Thoracic aorta (tissue), 2 donors: ENCODE results near the gene PRKCZ. TPM values are rescaled to one million over a fixed set of nuclear protein-coding genes. Genes with fewer than 3 reads are reported as not detected.
A peak's percentile ranks its signal among the peaks of the same experiment; 100 is the strongest.

ENCODE experiments used
- ATAC-seq: fragments of 150-250 bp; one replicate; pipeline ENCODE4 v1.8.0; 2017; ENCODE audit warnings: low read depth; ENCODE audit not compliant: insufficient number of reproducible peaks, low FRiP score
- DNase-seq: peaks from one replicate; pipeline ENCODE4 v3.0.0-alpha.2; 2020; ENCODE audit warnings: low spot score
- H3K27ac ChIP-seq, 2 donors: fragments of 200-600 bp; sonication (generic); 1 replicate in 1 of 2; 2 replicates in 1 of 2; pipeline ENCODE4 v1.5.1; 2016; ENCODE audit warnings: mild to moderate bottlenecking in 2 of 2, moderate library complexity in 2 of 2
- H3K27me3 ChIP-seq: fragments of 200-600 bp; sonication (generic); replicated peaks from 2 replicates; pipeline ENCODE4 v1.6.0; 2016; ENCODE audit warnings: mild to moderate bottlenecking; ENCODE audit not compliant: insufficient read depth
- H3K36me3 ChIP-seq: fragments of 200-600 bp; sonication (generic); one replicate; pipeline ENCODE4 v1.5.1; 2016
- H3K4me1 ChIP-seq, 2 donors: fragments of 200-600 bp; sonication (generic); 1 replicate in 1 of 2; 2 replicates in 1 of 2; pipeline versions ENCODE4 v1.5.1 to v1.6.0; 2016; ENCODE audit warnings: low read depth in 2 of 2, mild to moderate bottlenecking in 1 of 2; ENCODE audit not compliant: control insufficient read depth in 1 of 2
- H3K4me3 ChIP-seq: fragments of 200-600 bp; sonication (generic); 2 replicates; pipeline ENCODE4 v1.5.1; 2016; ENCODE audit warnings: mild to moderate bottlenecking
- H3K9me3 ChIP-seq: fragments of 200-600 bp; sonication (generic); 2 replicates; pipeline ENCODE4 v1.5.1; 2016
- CTCF ChIP-seq: fragments of 200-600 bp; sonication (generic); IDR thresholded peaks from one replicate; pipeline ENCODE4 v1.5.1; 2019; ENCODE audit warnings: antibody characterized with exemption
- total RNA-seq, 2 donors: library from RNA; depleted of rRNA; stranded (reverse); fragments of >200 nt; gene quantifications; one replicate each; pipeline versions ENCODE4 v1.1.0 to v1.2.3, GENCODE V29; 2016

The PRKCZ gene
- total RNA-seq, 2 donors from 2014 or later: 0.68 TPM; not detected in 1

GRCh38 chr1:2126331-2127186 lies 76.3 kb downstream of the PRKCZ start:
- peaks cover 0 to 14% of the 10 kb centered on the region in 2 donors for H3K4me1 ChIP-seq
- no peaks in the 10 kb centered on the region for H3K27me3 ChIP-seq
- no peak for ATAC-seq
- no peak overlapping the region for H3K27ac ChIP-seq
- TF ChIP-seq CTCF: no peak
- no peaks in the 10 kb centered on the region for H3K36me3 ChIP-seq
- DNase-seq: no peak
- no peak overlapping the region for H3K4me3 ChIP-seq
- H3K9me3 ChIP-seq: no peaks in the 10 kb centered on the region

GRCh38 chr1:2127187-2128145 lies 77.3 kb downstream of the PRKCZ start:
- H3K4me3 ChIP-seq: peak overlapping the region; percentile 21
- H3K27me3 ChIP-seq: no peaks in the 10 kb centered on the region
- TF ChIP-seq CTCF: no peak
- no peaks in the 10 kb centered on the region for H3K36me3 ChIP-seq
- DNase-seq: no peak
- no peak overlapping the region for H3K27ac ChIP-seq
- H3K9me3 ChIP-seq: no peaks in the 10 kb centered on the region
- ATAC-seq: no peak
- H3K4me1 ChIP-seq: peaks cover 0 to 19% of the 10 kb centered on the region in 2 donors

GRCh38 chr1:2128189-2128901 lies 78.1 kb downstream of the PRKCZ start:
- no peak for TF ChIP-seq CTCF
- Histone ChIP-seq H3K27ac (no peak overlapping the region), H3K27me3 (no peaks in the 10 kb centered on the region), H3K4me1 (peaks cover 0 to 26% of the 10 kb centered on the region in 2 donors), H3K9me3 (no peaks in the 10 kb centered on the region), H3K36me3 (no peaks in the 10 kb centered on the region), H3K4me3 (no peak overlapping the region)
- DNase-seq (no peak), ATAC-seq (no peak)

- H3K9me3 ChIP-seq: no peaks in the 10 kb centered on the region
- H3K4me3 ChIP-seq: no peak overlapping the region
- no peaks in the 10 kb centered on the region for H3K27me3 ChIP-seq
- ATAC-seq (no peak), DNase-seq (no peak)
- H3K4me1 ChIP-seq: peaks cover 0 to 25% of the 10 kb centered on the region in 2 donors
- H3K36me3 ChIP-seq: no peaks in the 10 kb centered on the region
- no peak overlapping the region for H3K27ac ChIP-seq
- no peak for TF ChIP-seq CTCF
These were observed 79.2 kb downstream of the PRKCZ start for GRCh38 chr1:2129256-2129943.
